Measurements from ENCODE around the gene SNAP91. TPM values are rescaled to one million over a fixed set of nuclear protein-coding genes. Genes with fewer than 3 reads are reported as not detected.

SNAP91 gene
- total RNA-seq, 2 donors from 2014 or later, result 0.58 to 1.6 TPM

- 85 to 86% methylated on average over 2 to 4 of the region's 4 CpGs for WGBS, 2 experiments (ENCODE audit: insufficient coverage in 1 of 2, insufficient read length in 1 of 2)
- H3K9me3 Mint-ChIP-seq, result no peaks in the 10 kb centered on the region
- Histone ChIP-seq H3K27me3 (ENCODE audit: control insufficient read depth, insufficient read depth, low read length, poor library complexity, severe bottlenecking) (no peaks in the 10 kb centered on the region), H3K9me3 (ENCODE audit: control insufficient read depth, low read length) (no peaks in the 10 kb centered on the region), H3K9ac (ENCODE audit: extremely low read depth, low read length, poor library complexity, severe bottlenecking) (no peak overlapping the region), H3K27ac (ENCODE audit: low read depth, low read length) (no peak overlapping the region), H3K36me3 (ENCODE audit: control insufficient read depth, insufficient read depth, low read length) (no peaks in the 10 kb centered on the region), H3K4me3 (ENCODE audit: low read length) (no peak overlapping the region), H3K4me1 (ENCODE audit: control insufficient read depth, insufficient read depth, low read length) (no peaks in the 10 kb centered on the region)
- no peak overlapping the region for H3K27ac Mint-ChIP-seq
- no peaks in the 10 kb centered on the region for H3K36me3 Mint-ChIP-seq (ENCODE audit: low read depth)
- DNase-seq, result no peak
- no peaks in the 10 kb centered on the region for H3K27me3 Mint-ChIP-seq (ENCODE audit: insufficient read depth)
- no peak overlapping the region for H3K4me3 Mint-ChIP-seq
- no peaks in the 10 kb centered on the region for H3K4me1 Mint-ChIP-seq
- no peak for TF ChIP-seq CTCF (conservative IDR thresholded peaks at IDR 0.05)
Observed at GRCh38 chr6:83505356-83505755, 203.5 kb downstream of the SNAP91 start.

Other genes with a start within 250 kb of the SNAP91 start
- 1 to 10 TPM; 2.1 to 3.8 TPM for gene PRSS35, start 196.6 kb downstream of the SNAP91 start, total RNA-seq
- gene RIPPLY2, start 144.3 kb upstream of the SNAP91 start, total RNA-seq, result 1 to 10 TPM in 1 of 2 donors, under 1 TPM in 1; 0.07 to 1.2 TPM
- gene CYB5R4, start 150.6 kb upstream of the SNAP91 start, total RNA-seq, result 10 to 100 TPM; 13.7 to 18.9 TPM